CD4-positive, alpha-beta T cell treated with Interferon alpha-2 for 1 hour (primary cell): ENCODE measurements around the gene FAM187B.
"Not testable (repeated sequence)": the region's sequence is repeated elsewhere in the genome, so short reads cannot be mapped to it uniquely, and the experiment has no call there.

Source experiments
- DNase-seq, 2 donors: peaks; one replicate each; pipeline ENCODE4 v3.0.0-alpha.2; 2020 to 2022

FAM187B gene

DNA sequence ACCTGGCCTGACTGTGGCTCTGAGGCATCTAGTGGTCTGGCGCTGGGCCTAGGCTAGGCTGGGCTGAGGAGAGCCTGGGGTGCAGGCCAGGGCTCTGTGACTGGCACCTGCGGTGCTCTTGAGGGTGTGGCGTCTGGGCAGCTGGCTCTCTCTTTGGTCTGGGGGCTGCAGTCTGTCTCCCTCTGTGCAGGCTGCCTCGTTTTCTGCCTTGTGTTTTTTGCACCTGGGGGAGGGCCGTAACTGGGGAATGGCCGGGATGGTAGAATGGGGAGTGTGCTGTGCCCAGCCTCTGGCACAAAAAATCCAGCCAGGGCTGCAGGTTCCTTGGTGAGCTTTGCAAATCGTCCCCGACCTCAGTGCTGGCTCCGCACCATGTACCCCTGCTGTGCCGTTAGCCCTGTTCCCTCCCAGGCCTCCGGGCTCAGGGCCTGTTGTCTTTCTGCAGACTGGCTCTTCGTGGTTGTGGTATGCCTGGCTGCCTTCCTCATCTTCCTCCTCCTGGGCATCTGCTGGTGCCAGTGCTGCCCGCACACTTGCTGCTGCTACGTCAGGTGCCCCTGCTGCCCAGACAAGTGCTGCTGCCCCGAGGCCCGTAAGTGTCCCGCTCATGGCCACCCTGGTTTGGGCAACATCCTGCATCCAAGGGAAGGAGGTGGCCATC lies 33.7 kb upstream of the FAM187B start:
- no peak for DNase-seq

DNA sequence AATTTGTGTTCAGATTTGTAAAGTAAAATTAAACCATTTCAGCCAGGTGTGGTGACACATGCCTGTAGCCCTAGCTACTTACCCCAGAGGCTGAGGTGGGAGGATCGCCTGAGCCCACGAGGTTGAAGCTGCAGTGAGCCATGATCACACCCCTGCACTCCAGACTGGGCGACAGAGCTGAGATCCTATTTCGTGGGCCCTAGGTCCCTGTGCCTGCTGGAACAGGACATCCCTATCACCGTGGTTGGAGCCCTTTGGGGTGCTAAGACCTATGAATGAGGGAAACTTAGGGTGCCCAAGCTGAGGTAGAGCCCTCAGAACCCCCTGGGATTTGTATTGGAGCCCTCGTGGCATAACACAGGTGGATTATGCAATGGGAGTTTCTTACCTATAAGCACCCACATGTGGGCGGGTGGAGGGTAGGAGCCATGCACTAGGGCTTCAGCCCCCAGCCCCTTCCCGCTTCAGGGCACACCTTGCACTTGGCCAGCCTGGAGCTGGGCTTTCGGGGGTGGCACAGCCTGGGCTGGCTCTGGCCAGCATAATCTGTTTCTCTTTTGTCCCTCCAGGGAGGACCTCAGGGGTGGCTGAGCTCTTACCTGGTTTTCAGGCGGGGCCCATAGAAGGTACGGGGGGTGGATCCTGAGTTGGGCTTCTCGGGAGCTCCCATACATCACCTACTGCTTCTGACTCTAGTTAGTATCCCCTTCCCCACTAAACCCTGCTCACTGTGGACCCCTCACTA lies 33.0 kb upstream of the FAM187B start:
- no peak for DNase-seq

DNA sequence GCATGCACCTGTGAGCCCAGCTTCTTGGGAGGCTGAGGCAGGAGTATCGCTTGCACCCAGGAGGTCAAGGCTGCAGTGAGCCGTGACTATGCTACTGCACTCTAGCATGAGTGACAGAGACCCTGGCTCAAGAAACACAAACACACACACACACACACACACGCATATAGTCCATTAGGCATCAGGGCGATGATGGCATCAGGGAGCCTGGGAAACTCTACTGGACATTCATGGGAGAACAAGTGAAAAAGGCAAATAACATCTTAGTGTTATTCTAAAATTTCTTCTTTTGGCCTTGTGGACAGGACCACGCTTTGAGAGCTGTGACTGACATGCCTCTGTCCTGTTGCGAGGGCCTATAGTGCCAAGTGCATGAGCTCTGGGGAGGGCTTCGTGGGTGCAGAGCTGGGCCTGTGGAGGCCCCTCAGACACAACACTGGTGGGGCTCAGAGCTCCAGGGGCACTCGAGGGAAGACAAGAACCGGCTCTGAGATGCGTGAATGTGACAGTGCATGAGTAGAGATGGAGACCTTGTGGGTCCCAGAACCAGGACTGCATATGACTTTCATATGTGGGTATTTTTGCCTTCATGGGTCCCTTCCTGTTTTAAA lies 32.3 kb upstream of the FAM187B start:
- no peak for DNase-seq

DNA sequence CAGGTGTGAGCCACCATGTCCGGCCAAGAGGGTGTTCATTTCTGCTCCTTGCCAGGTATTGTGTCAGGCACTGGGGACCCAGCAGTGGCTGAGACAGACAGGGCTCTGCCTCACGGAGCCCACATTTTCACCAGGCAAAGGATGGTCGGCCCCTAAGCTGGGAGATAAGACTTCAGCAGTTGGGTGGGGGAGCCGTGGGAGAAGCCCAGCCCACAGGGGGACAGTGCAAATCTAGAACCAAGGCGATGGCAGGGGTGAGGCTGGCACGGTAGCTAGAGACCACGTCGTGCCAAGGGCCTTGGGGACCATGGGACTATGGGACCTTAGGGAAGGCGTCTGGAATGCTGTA lies 28.5 kb upstream of the FAM187B start:
- DNase-seq, result no peak

DNA sequence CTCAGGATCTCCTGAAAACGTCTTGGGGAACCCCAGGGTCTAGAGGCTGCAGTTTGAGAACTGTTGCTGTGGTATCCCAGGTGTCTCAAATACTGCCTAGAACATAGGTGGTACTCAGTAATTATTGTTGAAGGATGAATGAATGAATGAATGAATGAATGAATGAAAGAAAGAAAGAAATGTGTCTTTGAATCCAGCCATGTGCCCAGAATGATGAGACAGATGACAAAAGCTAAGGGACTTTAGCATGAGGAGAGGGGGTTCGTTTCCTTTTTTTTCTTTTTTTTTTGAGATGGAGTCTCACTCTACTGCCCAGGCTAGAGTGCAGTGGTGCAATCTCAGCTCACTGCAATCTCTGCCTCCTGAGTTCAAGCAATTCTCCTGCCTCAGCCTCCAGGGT lies 28.0 kb upstream of the FAM187B start:
- no peak for DNase-seq

DNA sequence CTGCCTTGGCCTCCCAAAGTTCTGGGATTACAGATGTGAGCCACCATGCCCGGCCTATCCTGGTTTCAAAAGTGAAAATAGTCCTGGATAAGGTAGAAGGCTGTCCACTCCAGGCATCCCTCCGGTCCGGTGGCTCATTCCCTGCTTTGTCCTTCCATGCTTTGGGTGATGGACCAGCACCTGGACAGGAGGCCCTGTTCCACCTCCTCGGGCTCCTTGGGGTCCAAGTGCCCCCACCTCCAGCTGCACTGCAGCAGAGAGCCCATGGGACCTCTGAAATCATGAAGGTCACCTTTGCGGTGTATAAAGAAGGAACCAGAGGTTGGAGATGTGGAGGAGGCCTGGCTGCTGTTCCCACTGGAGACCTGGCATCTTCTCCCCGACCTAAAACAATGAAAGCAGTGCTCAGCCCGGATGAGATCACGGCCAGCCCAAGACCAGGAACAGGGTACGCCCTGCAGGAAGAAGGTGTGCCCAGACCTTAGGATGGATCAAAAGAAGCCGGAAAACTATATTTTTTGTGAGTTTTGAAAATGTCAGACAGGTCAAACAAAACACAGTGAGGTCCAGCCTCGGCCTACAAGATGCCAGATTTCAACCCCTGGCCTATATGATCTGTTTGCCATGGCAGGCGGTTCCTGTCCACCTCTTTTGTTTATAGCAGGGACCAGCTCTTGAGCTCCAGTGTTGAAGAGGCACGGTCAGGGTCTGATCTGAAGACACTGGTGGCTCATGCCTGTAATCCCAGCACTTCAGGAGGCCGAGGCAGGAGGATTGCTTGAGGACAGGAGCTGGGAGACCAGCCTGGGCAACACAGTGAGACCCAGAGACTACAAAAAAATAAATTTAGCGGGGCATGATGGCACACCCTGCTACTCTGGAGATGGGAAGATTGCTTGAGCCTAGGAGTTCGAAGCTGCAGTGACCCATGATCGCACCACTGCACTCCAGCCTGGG lies 26.1 kb upstream of the FAM187B start:
- no peak for DNase-seq

DNA sequence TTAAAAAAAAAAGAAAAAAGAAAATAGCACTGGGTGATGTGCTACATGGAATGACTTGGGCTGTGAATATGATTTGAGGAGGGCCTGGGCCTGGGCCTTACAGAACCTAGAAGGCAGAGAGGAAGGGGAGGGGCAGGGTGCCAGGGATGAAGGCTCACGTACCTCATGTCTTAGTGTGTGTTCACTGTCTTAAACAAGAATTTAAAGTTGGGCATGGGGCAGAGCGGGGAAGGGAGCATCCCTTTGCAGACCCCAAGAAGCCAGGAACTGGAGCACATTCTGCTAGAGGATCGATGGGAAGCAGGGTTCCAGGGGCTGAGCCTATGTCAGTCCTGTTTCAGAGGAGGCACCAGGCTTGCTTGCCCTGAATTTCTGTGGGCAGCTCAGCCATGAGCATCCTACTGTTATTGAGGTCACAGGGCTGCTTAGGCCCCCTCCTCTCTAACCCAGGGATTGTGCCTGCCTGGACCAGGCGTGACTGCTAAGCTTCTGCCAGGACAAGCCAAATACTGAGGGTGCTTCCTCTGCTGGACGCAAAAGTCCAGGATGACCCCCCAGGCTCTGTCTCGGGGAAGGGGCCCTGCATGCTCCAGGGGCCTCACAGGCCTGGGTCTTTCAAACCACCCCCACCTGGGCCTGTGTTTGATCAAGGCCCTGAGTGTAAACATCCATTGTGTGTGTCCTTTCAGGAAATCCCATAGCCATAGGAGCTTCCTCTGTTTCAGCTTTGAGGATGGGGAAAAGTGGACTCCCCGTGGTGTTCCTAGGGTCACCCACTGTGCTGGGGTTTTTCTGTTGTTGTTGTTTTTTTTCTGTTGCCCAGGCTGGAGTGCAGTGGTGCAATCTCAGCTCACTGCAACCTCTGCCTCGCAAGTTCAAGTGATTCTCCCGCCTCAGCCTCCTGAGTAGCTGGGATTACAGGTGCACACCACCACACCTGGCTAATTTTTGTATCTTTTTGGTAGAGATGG lies 25.1 kb upstream of the FAM187B start:
- DNase-seq, result no peak

DNA sequence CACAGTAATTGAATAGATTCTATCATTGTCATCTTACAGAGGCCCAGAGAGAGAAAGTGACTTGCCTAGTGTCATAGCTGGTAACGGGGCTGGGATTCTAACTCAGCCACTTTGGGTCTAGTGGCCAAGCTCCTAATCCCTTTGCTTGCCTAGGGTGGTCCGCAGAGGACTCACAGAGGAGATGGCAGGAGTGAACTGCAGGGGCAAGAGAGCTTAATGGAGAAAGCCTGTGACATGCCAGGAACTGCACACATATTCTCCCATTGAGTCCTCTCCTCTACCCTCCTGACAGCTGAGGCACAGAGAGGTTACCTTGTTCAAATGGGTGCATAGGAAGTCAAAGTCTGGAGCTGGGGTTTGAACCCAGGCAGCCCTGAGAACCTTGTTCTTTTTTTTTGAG lies 22.9 kb upstream of the FAM187B start:
- DNase-seq, result no peak

DNA sequence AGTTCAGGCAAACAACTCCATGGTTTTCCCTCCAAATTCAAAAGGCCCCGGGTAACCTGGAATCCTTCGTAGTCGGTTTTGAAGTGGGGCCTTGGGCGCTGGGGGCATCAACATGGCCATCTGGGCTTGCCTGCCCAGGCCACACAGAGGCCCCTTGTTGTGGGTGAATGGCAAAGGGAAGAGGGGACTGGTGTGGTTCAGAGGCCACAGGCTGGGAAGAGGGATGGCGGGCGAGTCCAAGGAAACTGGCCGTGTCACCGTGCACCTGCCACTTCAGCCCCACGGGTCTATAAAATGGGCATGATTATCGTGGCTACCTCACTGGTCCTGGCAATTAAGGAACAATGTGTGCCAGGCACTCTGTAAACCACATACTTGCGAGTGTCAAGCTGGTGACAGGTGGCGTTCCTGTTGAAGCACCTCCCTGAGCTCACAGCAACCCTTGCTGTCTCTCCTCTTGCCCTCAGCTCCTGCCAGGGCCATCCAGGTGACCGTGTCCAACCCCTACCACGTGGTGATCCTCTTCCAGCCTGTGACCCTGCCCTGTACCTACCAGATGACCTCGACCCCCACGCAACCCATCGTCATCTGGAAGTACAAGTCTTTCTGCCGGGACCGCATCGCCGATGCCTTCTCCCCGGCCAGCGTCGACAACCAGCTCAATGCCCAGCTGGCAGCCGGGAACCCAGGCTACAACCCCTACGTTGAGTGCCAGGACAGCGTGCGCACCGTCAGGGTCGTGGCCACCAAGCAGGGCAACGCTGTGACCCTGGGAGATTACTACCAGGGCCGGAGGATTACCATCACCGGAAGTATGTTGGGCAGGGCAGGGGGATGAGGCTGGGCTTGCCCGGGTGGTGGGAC lies 21.5 kb upstream of the FAM187B start:
- DNase-seq, result no peak

DNA sequence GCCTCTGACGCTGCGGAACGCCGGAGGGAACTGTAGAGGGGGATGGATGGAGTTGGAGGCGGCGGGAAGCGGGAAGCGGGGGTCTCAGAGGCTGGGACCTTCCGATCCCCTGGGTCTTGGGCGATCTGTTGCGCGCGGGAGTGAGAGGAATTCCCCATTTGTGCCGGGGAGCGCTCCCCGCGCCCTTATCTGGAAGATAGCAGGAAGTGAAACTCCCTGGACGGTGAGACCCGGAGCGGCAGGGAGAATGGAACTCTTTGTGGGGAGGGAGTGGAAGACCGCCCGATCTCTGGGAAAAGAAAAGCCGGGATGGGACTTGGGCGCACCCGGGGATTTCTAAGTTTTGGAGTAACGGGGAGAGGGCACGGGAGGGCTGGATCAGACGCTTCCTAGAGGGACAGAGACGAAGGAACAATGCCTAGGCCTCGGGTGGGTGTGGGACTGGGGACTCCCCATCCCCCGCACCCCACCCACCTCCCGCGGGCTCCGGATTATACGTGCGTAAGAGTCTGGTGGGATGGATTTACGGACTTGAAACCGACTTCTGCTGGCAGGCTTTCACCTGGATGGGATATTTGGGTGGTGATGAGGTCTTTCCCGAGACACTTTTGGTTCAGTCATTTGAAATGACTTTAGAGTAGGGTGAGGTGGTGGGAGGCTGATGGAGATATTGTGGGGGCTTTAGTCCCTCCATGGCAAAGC lies 20.8 kb upstream of the FAM187B start:
- no peak for DNase-seq

DNA sequence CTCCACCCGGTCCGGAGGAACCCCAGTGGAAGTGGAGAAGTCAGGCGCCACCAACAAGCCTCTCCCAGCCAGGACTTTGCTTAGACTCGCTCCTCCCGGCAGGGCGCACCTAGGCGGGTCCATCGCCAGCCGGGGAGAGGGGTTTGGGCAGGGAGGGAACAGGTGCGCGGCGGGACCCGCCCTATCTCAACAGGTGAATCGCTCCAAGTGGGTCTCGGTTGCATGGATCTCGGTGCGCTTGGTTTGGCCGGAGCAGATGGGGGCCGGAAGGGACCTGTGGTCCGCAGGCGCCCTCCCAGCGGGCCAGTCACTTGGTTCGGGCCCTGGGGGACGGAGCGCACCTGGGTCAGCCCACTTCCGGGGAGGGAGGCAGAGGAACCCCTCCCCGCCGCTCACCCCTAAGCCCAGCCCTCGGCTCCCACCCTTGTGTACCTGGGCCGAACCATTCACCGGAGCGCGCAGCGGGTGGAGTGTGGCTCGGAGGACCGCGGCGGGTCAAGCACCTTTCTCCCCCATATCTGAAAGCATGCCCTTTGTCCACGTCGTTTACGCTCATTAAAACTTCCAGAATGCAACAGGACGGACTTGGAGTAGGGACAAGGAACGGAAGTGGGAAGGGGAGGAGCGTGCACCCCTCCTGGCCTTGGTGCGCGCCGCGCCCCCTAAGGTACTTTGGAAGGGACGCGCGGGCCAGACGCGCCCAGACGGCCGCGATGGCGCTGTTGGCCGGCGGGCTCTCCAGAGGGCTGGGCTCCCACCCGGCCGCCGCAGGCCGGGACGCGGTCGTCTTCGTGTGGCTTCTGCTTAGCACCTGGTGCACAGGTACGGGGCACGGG lies 20.0 kb upstream of the FAM187B start, which contains the start of gene LSR:
LSR (plus strand) TSS at position 693 of the 836 bp plus-strand sequence; CDS start at position 714, 21 bp downstream.
- DNase-seq, result peak; percentile 79 to 87

DNA sequence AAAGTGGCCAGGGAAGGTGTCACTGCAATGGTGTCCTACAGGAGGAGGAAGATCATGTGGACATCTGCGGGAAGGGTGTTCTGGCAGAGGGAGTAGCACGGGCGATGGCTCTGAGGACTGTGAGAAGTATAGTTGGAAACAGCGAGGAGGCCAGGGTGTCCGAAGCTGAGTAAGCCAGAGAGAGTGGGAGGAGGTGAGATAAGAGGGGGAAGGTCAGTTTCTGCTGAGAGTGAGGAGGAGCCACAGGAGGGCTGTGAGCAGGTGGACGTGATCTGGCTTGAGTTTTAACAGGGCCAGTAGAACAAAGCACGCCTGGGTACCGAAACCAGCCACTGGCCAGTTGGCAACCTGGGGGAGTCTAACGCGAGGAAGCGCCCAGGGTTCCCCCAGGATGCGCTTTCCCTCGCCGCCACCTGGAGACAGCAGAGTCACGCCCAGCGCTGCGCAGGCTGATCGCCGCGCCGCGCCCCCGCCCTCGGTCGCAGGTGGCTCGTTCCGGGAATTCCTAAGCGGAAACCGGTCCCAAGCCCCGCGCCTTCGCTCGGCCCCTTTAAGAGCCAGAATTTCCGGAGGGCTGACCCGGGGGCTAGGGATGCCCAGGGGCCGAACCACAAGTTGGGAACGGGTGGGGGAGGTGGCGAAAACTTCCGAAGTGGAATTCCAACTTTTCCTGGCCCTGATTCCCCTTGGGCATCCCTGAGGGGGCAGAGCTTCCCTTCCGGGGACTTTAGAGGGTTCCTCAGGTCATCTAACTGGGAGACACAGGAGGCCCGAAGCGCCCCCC lies 19.2 kb upstream of the FAM187B start:
- DNase-seq, result peak; percentile 57 to 76

DNA sequence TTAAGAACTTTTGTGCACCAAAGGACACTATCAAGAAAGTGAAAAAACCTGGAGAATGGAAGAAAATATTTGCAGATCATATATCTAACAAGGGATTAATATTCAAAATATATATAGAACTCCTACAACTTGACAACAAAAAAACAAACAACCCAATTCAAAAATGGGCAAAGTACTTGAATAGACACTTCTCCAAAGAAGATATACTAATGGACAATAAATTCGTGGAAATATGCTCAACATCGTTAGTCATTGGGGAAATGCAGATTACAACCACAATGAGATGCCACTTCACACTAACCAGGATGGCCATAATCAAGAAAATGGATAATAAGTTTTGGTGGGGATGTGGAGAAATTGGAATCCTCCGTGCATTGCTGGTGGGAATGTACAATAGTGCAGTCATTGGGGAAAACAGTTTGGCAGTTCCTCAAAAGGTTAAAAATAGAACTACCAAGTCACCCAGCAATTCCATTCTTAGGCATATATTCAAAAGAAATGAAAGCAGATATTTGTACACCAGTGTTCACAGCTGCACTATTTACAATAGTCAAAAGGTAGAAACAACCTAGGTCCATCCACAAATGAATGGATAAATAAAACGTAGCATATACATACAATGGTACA lies 18.0 kb upstream of the FAM187B start:
- no peak for DNase-seq

DNA sequence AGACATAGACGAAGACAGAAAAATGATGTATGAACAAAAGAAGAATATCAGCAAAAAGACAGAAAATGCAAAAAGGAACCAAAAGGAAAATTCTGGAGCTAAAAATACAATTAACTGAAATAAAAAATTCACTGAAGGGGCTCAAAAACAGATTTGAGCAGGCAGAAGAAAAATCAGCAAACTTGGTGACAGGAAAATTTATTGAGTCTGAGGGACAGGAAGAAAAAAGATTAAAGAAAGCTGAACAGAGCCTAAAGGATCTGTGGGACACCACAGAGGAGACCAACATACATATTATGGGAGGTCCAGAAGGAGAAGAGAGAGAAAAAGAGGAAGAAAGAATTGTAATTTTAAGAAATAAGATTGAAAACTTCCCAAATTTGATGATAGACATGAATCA lies 12.9 kb upstream of the FAM187B start:
- DNase-seq, result no peak

DNA sequence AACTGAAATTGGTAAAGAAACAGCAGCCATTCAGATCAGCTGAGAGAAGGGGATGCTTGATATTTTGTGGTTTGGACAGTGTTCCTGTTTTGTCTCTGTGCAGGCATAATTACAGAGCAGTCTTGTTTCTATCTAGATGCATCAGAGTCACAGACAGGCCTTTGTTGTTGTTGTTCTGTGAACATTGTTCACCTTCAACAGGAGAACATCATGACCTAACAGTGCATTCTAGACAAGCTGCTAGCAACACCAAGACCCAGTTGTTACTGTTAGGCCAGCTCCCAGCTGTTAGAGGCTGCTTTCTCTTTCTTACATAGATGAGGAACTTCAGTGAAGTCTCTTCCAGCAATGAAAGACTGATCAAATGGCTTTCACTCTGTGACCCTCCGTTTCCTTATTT lies 11.8 kb upstream of the FAM187B start:
- peak; percentile 20 to 48 for DNase-seq

DNA sequence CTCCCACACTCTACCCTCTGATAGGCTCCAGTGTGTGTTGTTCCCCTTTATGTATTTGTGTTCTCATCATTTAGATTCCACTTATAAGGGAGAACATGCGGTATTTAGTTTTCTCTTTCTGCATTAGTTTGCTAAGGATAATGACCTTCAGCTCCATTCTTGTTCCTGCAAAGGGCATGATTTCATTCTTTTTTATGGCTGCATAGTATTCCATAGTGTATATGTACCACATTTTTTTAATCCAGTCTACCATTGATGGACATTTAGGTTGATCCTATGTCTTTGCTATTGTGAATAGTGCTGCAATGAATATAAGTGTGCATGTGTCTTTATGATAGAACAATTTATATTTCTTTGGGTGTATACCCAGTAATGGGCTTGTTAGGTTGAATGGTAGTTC lies 11.1 kb upstream of the FAM187B start:
- DNase-seq, result not testable (repeated sequence)

DNA sequence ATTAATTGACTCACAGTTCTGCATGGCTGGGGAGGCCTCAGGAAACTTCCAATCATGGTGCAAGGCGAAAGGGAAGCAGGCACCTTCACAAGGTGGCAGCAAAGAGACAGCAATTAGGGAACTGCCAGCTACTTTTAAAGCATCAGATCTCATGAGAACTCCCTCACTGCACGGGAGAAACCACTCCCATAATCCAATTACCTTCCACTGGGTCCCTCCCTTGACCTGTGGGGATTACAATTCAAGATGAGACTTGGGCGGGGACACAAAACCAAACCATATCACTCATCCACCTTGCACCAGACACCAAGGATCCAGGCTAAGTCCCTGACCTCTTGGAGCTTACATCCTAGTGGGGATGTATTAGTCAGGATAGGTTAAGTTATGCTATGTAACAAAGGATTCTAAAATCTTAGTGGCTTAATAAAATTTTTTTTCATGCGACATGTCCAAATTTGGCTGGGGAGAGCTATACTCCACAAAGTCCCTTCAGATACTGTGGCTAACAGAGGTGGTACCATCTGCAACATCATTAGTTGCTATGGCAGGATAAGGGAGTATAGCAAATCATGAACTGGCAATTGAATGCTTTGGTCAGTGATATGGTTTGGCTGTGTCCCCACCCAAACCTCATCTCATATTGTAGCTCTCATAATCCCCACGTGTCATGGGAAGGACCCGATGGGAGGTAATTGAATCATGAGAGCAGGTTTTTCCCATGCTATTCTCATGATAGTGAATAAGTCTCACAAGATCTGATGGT lies 8.3 kb upstream of the FAM187B start:
- DNase-seq, result peak; percentile 28 to 55
